GM10266 (cell line): Measurements from ENCODE around the gene HAS3.

Source experiments
- DNase-seq: peaks from one replicate; pipeline ENCODE4 v3.0.0; 2012; ENCODE audit errors: extremely low spot score
- TF ChIP-seq, protein P1 (sequence below): IDR thresholded peaks from 2 replicates; pipeline ENCODE4 v1.5.1; 2012; ENCODE audit warnings: mild to moderate bottlenecking, low read depth; ENCODE audit not compliant: control insufficient read depth, insufficient read depth; ENCODE audit errors: missing control alignments

Gene HAS3

DNA sequence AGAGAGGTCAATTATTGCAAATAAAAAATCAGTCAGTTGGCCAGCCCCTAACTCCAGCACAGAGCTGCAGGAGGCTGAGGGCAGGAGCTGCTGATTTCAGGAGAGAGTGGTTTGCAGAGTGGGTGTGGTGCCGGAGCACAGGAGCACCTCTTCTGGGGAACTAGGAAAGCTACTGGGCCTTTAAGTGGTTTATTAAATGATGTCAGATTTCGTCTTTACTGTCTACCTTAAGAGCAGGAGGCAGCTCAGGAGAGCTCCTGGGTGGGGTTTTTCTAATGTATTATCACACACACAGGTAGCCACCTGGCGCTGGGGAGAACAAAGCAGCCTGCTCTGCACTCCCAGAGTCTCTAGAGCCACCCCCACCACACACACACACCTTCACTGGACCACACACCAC, 11.5 kb upstream of the HAS3 start:
- DNase-seq: no peak
- TF ChIP-seq, protein P1, sequence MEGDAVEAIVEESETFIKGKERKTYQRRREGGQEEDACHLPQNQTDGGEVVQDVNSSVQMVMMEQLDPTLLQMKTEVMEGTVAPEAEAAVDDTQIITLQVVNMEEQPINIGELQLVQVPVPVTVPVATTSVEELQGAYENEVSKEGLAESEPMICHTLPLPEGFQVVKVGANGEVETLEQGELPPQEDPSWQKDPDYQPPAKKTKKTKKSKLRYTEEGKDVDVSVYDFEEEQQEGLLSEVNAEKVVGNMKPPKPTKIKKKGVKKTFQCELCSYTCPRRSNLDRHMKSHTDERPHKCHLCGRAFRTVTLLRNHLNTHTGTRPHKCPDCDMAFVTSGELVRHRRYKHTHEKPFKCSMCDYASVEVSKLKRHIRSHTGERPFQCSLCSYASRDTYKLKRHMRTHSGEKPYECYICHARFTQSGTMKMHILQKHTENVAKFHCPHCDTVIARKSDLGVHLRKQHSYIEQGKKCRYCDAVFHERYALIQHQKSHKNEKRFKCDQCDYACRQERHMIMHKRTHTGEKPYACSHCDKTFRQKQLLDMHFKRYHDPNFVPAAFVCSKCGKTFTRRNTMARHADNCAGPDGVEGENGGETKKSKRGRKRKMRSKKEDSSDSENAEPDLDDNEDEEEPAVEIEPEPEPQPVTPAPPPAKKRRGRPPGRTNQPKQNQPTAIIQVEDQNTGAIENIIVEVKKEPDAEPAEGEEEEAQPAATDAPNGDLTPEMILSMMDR: no peak

DNA sequence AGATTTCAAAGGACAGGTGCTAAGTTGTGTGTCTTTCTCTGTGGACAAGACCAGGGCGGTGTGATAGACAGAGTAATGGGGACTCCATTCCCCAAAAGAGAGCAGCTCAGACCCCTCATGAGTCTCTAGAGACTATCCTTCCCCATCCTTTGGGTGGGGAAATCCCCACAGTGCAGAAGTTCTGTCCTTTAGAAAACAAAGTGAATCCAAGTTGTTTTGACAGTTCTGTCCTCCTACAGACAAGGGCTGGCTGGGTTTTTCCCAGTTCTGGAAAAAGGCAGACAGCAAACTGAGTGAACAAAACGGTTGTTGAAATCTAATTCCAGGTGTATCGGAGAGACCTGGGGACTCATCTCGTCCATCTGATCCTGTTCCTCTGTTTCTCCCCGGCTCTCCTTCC, 11.0 kb upstream of the HAS3 start:
- TF ChIP-seq, protein P1: no peak
- no peak for DNase-seq

DNA sequence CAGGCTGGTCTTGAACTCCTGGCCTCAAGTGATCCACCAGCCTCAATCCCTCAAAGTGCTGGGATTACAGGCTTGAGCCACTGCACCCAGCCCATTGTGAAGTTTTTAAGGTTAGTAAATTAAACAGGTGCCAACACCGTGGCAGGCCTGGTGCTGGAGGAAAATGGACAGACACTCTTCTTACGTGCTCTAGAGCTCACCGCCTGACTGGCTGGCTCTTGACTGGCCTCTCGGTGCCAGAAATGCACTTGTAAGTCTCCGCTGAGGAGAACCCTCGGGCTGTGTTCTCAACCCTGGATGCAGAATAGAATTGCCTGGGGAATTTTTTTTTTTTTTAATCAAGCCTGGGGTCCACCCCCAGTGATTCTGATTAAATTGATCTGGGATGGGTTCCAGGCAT, 10.3 kb upstream of the HAS3 start:
- TF ChIP-seq, protein P1: no peak
- DNase-seq: no peak

DNA sequence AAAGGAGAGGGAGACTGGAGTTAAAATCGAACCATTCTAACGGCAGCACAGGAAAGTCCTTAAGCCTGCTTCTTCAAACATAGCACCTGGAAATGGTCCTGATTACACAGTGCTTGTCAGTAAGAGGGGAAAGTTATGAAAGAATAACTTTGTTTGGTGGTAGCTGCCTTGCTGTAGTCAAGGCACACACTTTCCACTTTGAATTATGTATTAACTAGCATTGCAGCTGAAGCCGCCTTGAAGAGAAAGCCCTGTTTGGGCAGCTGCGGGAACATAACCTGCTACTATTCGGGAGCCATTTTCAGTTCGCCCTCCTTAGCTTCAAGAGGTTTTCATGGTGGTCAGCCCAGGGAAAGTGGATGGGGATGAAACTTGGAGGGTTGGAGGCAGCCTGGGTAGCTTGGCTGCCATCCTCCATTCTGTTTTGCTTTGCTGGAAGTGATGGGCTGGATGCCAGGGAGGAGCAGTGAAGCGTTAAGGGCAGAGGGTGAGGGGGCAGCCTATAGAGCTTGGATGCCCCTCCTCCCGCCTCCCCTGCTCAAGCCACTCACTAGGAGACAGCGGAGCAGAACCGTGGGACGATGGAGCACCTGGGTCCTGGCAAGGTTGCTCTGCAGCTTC, 5.3 kb upstream of the HAS3 start:
- no peak for DNase-seq

DNA sequence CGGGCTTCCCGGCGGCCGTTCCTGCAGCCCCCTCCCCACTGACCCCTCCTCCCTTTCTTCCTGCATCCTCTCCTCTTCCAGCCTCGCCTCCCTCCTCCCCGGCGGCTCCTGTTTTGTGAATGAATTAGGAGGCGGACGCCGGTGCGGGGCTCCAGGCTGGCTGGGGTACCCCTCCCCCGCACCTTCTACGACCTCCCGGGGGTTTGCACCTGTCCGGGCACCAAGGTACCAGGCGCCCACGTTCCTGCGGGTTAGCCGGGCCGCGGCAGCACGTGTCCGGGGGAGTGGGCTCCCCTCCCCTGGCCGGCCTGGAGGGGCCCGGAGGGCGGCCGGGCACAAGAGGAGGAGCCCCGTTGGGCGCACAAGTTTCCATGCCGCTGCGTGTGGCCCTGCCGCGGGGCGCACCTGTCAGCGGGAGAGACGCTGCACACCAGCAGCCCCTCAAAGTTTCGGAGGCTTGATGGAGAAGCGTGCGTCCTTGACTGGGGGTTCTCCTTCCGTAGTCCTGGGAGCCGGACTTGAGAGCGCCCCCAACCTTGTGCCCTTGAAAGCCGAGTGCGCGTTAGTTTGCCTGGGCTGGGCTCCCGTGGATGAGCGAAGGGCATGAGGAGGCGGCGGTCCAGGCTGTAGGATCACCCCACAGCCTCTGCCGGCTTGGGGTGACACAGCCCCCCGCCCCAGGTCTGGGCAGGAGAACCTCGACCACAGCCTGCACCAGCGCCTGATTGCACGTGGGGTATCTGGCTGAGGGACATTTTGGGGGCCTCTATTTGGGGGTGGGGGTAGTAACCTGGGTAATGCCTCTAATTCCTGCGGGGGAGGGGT, 1.2 kb downstream of the HAS3 start:
- DNase-seq: peak; percentile 69
- TF ChIP-seq, protein P1: peak; percentile 21

More for the DNA sequence above, 5.3 kb upstream of the HAS3 start:
- TF ChIP-seq, protein P1: no peak

DNA sequence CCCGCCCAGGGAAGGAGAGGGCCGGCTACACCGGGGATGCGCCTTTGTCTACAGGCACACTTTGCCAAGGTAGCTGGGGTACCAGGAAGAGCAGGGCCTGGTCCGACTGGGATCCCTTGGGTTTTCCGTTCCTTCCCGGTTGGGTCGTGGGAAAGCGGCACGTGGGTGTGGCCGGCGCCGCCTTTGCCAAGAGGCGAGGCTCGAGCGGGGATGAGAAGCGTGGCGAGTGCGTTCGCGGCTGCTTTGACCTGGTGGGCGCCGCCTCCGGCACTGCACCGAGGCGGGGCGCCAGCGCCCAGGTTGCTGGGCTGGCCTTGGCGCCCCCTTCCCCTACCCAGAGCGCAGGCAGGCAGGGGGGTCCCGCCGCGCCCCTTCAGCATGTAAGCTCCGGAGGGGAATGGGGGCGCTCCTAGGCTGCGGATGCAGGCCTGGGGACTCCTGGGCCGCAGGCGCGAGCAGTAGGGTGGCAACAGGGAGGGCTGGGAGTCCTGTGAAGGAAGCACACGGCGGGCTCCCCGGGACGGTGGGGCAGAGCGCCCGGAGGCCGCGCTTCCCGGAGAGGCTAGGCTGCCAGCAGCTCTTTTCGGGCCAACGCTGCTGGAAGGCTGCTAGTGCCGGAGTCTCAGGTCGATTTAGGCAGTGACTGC, 2.0 kb downstream of the HAS3 start:
- TF ChIP-seq, protein P1: no peak
- peak; percentile 44 for DNase-seq
